Activated CD4-positive, alpha-beta T cell treated with anti-CD3 and anti-CD28 coated beads, Interleukin-2, amount 50 U/mL, for 1 hour (primary cell): ENCODE measurements around the gene CELA1.

ENCODE experiments used
- DNase-seq: peaks from one replicate; pipeline ENCODE4 v3.0.0-alpha.2; 2020

CELA1 gene

GRCh38 chr12:51374361-51374760, 27.9 kb upstream of the CELA1 start:
- no peak for DNase-seq

- no peak for DNase-seq
These were observed 26.7 kb upstream of the CELA1 start for GRCh38 chr12:51373187-51373586.

DNA sequence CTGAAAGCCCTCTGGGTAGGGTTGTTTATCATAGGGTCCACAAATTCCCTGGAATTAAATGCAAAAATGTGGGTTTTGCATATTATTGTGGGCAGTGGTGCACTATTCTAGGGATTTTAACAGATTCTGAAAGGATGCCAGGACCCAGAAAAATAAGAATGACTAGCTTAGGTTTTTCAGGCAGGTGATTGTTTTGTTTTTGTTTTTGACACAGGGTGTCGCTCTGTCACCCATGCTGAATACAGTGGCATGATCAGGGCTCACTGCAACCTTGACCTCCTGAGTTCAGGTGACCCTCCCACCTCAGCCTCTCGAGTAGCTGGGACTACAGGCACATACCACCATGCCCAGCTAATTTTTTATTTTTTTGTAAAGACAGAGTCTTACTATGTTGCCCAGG, 25.5 kb upstream of the CELA1 start:
- no peak for DNase-seq

GRCh38 chr12:51371295-51371953, 24.9 kb upstream of the CELA1 start:
- no peak for DNase-seq

GRCh38 chr12:51370667-51371066, 24.2 kb upstream of the CELA1 start:
- no peak for DNase-seq

GRCh38 chr12:51369581-51369980, 23.1 kb upstream of the CELA1 start:
- no peak for DNase-seq

GRCh38 chr12:51368640-51369517, 22.4 kb upstream of the CELA1 start:
- peak; percentile 86 for DNase-seq

DNA sequence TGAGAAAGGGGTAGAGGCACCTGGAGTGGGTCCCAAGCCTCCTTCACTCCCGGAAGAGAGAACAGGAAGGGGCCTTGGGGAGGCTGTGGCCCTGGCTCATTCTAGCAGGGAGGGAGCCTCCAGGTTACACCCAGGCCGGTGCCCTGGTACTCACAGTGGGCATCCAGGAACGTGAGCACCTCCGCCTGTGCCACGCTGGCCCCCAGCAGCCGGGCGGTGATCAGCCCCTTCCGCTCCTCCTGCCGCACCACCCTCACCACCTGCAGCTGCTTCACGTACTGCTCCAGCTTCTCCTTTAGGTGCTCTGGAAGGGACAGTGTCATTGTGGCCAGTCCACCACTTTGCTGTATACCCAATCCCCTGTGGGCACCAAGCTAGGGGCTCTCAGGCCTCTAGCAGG, 18.8 kb upstream of the CELA1 start:
- DNase-seq = no peak

DNA sequence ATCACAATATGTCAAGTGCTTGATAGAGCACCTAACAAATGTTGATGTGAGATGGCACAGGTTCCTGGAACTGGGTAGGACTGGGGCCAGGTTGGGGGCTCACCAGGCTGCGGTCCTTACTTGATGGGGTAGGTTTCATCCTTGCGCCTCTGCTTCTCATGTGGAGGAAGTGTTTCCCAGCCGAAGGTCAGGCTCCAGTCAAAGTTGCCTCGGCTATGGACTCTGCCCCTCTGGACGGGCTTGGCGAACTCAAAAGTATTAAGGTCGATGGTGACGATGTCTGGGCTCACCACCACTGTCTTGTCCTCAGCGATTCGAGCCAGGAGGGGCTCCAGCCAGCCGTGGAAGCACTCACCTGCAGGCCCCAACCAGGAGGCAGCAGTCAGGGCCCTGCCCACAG, 17.5 kb upstream of the CELA1 start:
- DNase-seq = no peak

GRCh38 chr12:51362747-51363342, 16.4 kb upstream of the CELA1 start:
- no peak for DNase-seq

GRCh38 chr12:51362307-51362706, 15.8 kb upstream of the CELA1 start:
- no peak for DNase-seq

DNA sequence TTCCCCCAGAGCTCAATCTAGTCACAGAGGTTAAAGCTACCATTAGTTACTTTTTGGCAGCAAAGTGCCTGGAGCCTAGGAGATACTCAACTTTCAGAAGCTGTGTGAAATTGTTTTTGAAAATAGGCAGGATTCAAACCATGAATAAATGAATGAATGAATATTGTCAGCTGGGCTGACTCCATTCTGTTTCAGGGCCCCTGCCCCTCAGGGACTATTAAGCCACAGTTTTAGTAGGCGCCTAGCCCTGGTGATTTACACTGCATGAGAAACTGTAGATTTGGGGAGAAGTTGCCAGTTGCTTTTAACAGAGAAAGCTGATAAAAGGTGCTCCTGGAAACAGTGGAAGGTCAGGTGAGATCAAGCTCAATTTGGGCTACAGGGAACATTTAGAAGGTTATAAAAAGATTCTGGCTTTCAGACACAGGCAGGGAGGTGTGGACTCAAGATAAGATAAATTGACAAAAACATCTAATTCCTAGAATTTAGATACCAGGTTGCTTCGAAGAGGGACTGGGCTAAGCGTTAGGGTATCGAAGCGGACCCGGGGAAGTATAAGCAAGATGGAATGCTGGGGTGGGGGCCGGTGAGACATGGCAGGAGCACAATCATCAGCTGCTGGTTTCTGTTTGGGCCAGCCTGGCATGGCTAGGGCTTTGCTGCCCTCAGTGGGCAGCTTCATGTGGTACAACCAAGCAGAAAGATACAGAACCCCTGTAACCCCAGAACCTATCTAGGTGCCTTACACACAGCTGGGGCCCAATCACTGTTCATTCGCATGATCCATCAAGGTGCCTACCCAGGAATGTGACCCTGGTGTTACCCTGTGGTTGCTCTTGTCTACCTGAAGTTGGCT, 14.9 kb upstream of the CELA1 start:
- DNase-seq = no peak

- no peak for DNase-seq
These were observed 13.8 kb upstream of the CELA1 start for GRCh38 chr12:51360315-51360714.

GRCh38 chr12:51359851-51360250, 13.4 kb upstream of the CELA1 start:
- no peak for DNase-seq

DNA sequence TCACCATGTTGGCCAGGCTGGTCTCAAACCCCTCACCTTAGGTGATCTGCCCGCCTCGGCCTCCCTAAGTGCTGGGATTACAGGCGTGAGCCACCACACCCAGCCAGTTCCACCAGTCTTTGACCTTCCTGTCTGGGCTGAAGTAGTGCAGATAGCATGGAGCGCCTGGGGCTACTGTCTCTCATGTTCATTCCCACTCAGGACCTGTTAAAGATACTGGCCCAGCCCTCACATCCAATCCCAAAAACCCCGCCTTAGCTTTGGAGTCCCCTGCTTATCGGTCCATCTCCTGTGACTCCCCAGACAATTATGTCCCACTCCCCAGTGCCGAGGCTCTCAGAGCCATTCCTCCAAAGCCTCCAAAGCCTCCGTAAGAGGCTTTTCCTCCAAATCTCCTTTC, 12.0 kb upstream of the CELA1 start:
- DNase-seq = no peak

DNA sequence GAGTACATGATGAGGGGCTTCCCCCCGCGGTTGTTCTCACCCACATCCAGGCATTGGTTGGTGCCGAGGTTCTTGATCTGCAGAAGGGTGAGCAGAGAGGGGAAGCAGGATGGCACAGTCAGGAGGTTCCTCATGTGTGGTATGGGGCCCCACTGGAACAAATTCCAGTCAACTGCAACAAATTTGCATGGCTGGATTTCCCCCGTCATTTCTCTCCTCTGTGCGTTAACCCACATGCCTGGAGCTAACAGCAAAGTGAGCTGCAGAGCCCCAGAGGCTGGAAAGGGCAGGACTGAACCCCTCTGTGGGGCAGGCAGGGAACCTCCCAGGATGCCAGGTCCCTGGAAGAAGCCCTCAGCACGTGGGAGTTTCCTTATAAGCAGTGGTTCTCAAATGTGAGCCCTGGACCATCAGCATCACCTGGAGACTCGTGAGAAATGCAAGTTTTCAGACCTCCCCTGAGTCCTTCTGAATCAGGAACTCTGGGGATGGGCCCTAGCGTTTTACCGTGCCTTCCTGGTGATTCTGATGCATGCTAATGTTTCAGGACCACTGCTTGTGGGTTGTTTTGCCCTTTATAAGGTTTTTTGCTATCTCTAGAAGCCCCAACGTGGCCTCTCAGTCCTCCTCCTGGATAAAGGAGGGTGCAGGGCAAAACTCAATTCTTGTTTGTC, 11.0 kb upstream of the CELA1 start:
- no peak for DNase-seq

DNA sequence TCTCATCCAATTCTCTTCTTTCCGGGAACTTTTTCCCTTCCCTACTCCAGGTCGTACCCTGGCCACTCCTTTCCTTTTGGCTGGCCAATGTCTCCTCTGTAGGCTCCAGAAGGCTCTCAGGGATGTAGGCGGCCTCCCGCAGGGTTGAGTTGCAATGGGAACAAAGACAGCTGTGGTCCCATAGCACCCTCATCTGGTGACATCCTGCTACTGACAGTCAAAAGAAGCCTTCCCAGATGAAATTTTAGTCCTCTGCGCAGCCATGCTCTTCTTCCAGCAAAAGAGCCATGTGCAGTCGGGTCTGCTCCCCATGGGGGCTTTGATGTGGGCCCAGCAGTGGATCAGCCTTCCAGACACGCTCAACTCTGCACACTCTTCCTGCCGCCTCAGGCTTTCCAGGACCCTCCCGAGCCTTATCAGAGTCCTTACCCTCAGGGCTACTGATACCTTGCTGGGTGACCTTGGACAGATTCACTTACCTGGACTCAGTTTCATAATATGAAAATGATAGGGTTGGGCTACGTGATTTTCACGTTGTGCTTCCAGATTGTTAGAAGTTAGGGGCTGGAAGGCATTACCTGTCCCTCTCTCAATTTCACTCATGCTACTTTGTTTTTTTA, 5.5 kb upstream of the CELA1 start:
- DNase-seq = peak; percentile 44

- DNase-seq = no peak
These were observed 2.5 kb upstream of the CELA1 start for GRCh38 chr12:51349026-51349425.

- DNase-seq = no peak
These were observed 1.6 kb upstream of the CELA1 start for GRCh38 chr12:51348116-51348515.

DNA sequence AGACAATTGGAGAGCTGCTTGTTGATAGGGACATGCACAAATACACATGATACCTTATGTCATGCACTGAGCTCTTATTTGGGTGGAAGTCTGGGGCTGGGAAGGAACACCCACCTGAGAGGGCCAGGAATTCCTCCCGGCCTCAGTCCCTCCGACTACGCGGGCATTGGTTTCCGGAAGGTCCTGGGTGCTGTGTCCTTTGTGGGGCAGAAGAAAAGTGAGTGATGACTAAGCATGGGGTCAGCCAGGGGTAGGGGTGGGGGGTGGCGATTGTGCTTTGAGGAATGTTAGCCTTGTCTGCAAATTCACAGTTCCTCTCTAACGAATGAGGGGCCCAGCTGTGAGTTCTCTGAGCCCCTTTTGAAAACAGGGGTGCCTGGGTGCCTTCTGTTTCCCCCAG, 798 bp downstream of the CELA1 start:
- no peak for DNase-seq

DNA sequence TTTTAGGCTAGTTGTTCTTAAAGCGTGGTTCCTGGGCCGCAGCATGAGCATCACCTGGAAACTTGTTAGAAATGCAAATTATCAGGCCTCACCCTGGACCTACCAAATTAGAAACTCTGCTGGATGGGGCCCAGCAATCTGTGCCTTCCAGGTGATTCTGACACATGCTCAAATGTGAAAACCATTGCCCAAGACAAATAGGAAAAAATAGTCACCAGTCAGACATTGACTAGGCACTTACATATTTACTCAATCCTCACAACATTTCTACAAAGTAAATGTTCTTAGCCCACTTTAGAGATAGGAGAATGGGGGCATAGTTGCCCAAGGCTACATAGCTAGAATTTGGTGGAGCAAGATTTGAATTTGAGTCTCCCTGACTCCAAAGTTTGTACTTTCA, 3.3 kb downstream of the CELA1 start:
- DNase-seq = no peak

DNA sequence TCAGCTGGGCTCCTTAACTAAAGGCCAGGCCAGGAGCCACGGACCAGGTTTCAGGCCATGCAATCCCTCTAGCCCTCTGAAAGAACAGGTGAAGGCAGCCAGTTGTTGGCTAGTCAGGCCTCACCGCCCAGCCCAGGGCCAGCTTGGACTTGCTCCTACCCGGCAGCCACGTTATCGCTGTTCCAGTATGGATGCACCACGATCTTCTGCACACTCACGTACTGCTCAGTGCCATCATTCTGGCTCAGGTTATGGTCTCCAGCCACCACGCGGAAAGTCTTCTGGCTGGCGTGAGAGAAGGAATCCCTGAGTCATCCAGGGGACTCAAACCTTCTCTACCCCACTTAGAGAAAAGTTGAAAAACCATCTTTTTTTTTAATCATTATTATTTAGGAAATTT, 4.1 kb downstream of the CELA1 start:
- DNase-seq = no peak
